HG02943 (cell line): ENCODE results near the gene TPD52L2.
"Not testable (repeated sequence)": the region's sequence is repeated elsewhere in the genome, so short reads cannot be mapped to it uniquely, and the experiment has no call there.

Experiments
- ATAC-seq: cut with Tn5 transposase; IDR thresholded peaks from one replicate; pipeline ENCODE4 v1.9.1; 2021; ENCODE audit warnings: mild to moderate bottlenecking, low read depth, moderate library complexity; ENCODE audit not compliant: unreplicated experiment

Gene TPD52L2

GRCh38 chr20:63926298-63926697 lies 61.2 kb downstream of the TPD52L2 start:
- no peak for ATAC-seq

- ATAC-seq = no peak
Measured at GRCh38 chr20:63929071-63929470, 64.0 kb downstream of the TPD52L2 start.

GRCh38 chr20:63929473-63929883 lies 64.4 kb downstream of the TPD52L2 start:
- ATAC-seq = not testable (repeated sequence)

GRCh38 chr20:63930971-63931553 lies 66.0 kb downstream of the TPD52L2 start:
- no peak for ATAC-seq

- ATAC-seq = no peak
Measured at GRCh38 chr20:63931735-63932134, 66.7 kb downstream of the TPD52L2 start.

- ATAC-seq = no peak
Measured at GRCh38 chr20:63932606-63933160, 67.6 kb downstream of the TPD52L2 start.

GRCh38 chr20:63933646-63934045 lies 68.6 kb downstream of the TPD52L2 start:
- ATAC-seq = no peak

- ATAC-seq = no peak
Measured at GRCh38 chr20:63934271-63935068, 69.4 kb downstream of the TPD52L2 start.

- ATAC-seq = no peak
Measured at GRCh38 chr20:63935447-63935846, 70.4 kb downstream of the TPD52L2 start.

- ATAC-seq = no peak
Measured at GRCh38 chr20:63937596-63937995, 72.5 kb downstream of the TPD52L2 start.

GRCh38 chr20:63939061-63939935 lies 74.2 kb downstream of the TPD52L2 start:
- ATAC-seq = no peak

- no peak for ATAC-seq
Measured at GRCh38 chr20:63940071-63940471, 75.0 kb downstream of the TPD52L2 start.

- ATAC-seq = no peak
Measured at GRCh38 chr20:63940472-63941266, 75.6 kb downstream of the TPD52L2 start.
